Chondrocyte (in vitro differentiated cells): ENCODE data around the gene OR2T2. TPM values are rescaled to one million over a fixed set of nuclear protein-coding genes. Genes with fewer than 3 reads are reported as not detected.
"Not testable (repeated sequence)": the region's sequence is repeated elsewhere in the genome, so short reads cannot be mapped to it uniquely, and the experiment has no call there.

Experiments used
- DNase-seq: peaks from one replicate; pipeline ENCODE4 v3.0.0; 2021; ENCODE audit warnings: mixed read lengths, low spot score
- H3K27ac Mint-ChIP-seq: one replicate; pipeline ENCODE4 v1.8.0; 2021; ENCODE audit warnings: mild to moderate bottlenecking, moderate library complexity, mixed read lengths; ENCODE audit not compliant: unreplicated experiment
- H3K27me3 Mint-ChIP-seq: 2 replicates; pipeline ENCODE4 v1.8.0; 2021; ENCODE audit warnings: low read depth, mixed read lengths
- H3K36me3 Mint-ChIP-seq: 2 replicates; pipeline ENCODE4 v1.8.0; 2021; ENCODE audit warnings: low read depth, mixed read lengths
- H3K4me1 Mint-ChIP-seq: 2 replicates; pipeline ENCODE4 v1.8.0; 2021; ENCODE audit warnings: low read depth, mild to moderate bottlenecking, mixed read lengths
- H3K4me3 Mint-ChIP-seq: one replicate; pipeline ENCODE4 v1.8.0; 2021; ENCODE audit warnings: mild to moderate bottlenecking, moderate library complexity, mixed read lengths; ENCODE audit not compliant: unreplicated experiment
- H3K9me3 Mint-ChIP-seq: 2 replicates; pipeline ENCODE4 v1.8.0; 2021; ENCODE audit warnings: low read depth, mixed read lengths
- total RNA-seq: library from RNA; stranded (reverse); gene quantifications from 3 replicates; pipeline ENCODE4 v1.2.1, GENCODE V29; 2021
- TF ChIP-seq, protein P1 (sequence below): fragments of 200-600 bp; sonication (generic); IDR thresholded peaks from 2 replicates; pipeline ENCODE4 v1.5.0; 2021; ENCODE audit warnings: antibody characterized with exemption, mild to moderate bottlenecking, moderate library complexity

Gene OR2T2
- total RNA-seq, 1 donor from 2014 or later: not detected

DNA sequence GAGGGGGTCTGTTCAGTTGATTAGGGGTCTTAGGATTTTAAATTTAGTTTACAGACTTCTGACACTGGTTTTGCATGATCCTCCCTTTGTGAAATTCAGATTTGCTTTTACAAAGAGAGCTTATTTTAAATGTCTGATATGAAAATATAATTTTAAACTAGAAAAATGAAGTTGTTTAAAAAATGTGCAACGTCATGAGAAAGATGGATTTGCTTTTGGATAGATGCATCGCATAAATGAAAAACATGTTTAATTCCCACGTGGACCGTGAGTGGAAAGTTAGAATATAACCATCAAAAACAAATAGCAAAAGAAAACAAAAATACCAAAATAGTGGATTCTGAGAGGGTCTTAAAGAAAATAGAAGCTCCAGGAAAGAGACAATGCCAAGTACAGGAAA, 25.7 kb downstream of the OR2T2 start:
- Mint-ChIP-seq H3K27ac (no peak overlapping the region), H3K27me3 (no peaks in the 10 kb centered on the region), H3K4me1 (no peaks in the 10 kb centered on the region), H3K4me3 (no peak overlapping the region), H3K9me3 (peaks cover 42% of the 10 kb centered on the region), H3K36me3 (no peaks in the 10 kb centered on the region)
- DNase-seq: no peak
- TF ChIP-seq, protein P1, sequence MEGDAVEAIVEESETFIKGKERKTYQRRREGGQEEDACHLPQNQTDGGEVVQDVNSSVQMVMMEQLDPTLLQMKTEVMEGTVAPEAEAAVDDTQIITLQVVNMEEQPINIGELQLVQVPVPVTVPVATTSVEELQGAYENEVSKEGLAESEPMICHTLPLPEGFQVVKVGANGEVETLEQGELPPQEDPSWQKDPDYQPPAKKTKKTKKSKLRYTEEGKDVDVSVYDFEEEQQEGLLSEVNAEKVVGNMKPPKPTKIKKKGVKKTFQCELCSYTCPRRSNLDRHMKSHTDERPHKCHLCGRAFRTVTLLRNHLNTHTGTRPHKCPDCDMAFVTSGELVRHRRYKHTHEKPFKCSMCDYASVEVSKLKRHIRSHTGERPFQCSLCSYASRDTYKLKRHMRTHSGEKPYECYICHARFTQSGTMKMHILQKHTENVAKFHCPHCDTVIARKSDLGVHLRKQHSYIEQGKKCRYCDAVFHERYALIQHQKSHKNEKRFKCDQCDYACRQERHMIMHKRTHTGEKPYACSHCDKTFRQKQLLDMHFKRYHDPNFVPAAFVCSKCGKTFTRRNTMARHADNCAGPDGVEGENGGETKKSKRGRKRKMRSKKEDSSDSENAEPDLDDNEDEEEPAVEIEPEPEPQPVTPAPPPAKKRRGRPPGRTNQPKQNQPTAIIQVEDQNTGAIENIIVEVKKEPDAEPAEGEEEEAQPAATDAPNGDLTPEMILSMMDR: no peak

DNA sequence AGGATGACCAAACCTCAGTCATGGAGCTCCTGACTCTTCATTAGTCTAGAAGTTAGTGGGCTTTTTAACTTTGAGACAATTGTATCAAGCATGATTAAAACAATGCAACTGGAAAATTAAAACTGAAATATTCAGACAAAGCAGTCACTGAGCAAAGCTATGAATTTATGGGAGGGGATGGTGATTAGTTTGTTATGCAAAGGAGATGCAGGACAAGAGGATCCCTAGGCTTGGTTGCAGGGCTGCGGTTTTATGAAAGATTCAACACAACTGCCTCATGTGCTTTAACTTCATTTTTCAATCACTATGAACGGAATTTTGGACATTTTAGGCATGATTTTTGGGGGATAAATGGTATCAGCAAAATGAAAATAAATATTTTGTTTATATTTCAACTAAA, 26.7 kb downstream of the OR2T2 start:
- not testable (repeated sequence) for H3K27ac Mint-ChIP-seq

DNA sequence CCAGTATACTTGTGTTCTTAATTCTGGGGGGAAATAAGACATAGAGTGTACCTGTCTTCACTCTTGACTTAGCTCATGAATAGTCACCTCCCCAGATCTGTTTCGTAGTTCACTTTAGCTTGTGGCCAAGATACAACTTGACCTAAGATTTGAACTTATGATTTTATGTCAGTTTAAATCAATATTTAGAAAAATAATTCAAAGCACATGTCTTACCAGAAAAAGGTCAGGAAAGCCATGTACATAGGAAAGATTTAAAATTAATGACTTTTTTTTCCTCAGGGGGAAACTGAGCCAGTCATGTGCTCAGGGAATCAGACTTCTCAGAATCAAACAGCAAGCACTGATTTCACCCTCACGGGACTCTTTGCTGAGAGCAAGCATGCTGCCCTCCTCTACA, 27.6 kb downstream of the OR2T2 start, which contains the start of gene OR2T3:
Gene OR2T3, plus strand, starts transcription at position 301 of the 400 bp plus-strand sequence. Its CDS starts 0 bp downstream, at position 301.
- DNase-seq, H3K4me3 Mint-ChIP-seq, H3K4me1 Mint-ChIP-seq, H3K27me3 Mint-ChIP-seq, H3K27ac Mint-ChIP-seq, H3K36me3 Mint-ChIP-seq: not testable (repeated sequence)
- H3K9me3 Mint-ChIP-seq: peaks cover 34% of the 10 kb centered on the region

More for the DNA sequence above, 26.7 kb downstream of the OR2T2 start:
- H3K4me1 Mint-ChIP-seq, DNase-seq, H3K4me3 Mint-ChIP-seq, H3K36me3 Mint-ChIP-seq, H3K27me3 Mint-ChIP-seq: not testable (repeated sequence)
- peaks cover 41% of the 10 kb centered on the region for H3K9me3 Mint-ChIP-seq

DNA sequence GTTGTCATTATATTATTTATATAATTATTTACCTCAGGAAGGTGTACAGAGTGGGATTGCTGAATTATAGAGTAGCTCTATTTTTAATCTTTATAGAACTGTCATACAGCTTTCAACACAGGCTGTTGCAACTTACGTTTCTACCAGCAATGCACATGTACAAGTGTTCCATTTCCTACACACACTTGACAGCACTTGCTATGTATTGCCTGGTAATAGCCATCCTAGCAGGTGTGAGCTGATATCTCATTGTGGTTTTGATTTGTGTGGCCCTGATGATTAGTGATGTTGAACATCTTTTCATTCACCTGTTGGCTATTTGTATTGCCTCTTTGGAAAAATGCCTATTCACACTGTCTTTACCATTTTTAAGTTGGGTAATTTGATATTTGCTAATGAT, 30.2 kb downstream of the OR2T2 start:
- H3K36me3 Mint-ChIP-seq, H3K27me3 Mint-ChIP-seq, DNase-seq, H3K27ac Mint-ChIP-seq, H3K4me1 Mint-ChIP-seq, H3K4me3 Mint-ChIP-seq: not testable (repeated sequence)
- peaks cover 25% of the 10 kb centered on the region for H3K9me3 Mint-ChIP-seq

DNA sequence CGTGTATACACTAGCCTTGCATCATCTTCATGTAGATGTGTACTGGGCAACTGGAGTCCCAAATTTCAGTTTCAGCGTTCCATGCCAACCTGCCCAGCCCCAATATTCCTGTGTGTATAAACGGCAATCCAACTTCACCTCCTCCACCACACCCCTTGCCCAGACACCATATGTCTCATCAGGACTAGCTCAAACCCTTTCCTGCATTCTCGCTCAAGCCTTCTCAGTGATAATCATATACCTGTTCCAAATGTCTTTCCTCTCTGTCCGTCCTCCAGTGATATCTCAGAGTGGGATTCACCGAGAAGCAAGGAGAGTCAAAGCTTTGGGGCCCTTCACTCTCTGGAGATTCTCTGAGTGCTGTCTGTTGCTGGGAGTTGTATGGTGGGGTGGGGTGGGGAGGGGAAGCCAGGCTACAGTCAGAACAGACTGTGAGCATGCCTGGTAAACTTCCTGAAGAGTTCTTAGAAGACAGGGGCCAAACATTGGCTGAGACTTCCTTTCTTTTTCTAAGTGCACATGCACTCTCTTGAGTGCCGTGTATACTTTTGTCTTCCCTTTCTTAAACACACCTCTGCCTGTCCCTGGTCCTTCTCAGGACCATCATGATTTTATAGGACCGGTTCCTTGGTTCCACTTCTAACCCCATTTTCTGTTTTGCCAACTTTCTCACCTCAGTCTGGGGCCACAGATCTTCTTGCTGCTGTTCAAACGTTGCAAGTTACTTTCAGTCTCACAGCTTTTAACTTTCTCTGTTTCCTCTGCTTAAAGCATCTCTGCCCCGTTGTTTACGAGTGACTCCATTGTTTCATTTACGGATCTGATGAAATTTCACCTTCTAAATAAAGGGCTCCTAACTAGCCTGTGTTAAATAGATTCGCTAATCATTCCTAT, 36.5 kb downstream of the OR2T2 start:
- H3K4me1 Mint-ChIP-seq, DNase-seq, H3K27ac Mint-ChIP-seq, H3K4me3 Mint-ChIP-seq, H3K27me3 Mint-ChIP-seq, H3K36me3 Mint-ChIP-seq, H3K9me3 Mint-ChIP-seq: not testable (repeated sequence)

DNA sequence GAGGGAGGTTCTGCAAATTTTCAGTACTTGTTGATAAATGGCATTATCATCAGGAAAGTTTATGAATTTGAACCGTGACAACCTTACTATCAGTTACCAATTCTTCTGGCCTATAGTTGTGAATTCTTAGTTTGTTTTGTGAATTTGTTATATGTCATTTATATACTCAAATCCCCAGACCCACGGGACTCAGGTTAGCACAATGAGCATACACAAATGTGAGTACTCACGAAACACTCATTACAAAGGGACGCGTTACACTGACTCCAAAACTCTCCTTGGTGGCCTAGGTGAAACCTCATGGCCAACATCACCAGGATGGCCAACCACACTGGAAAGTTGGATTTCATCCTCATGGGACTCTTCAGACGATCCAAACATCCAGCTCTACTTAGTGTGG, 42.9 kb downstream of the OR2T2 start, which contains the start of gene OR2T5:
Gene OR2T5, plus strand, starts transcription at position 301 of the 400 bp plus-strand sequence. Its CDS starts 0 bp downstream, at position 301.
- not testable (repeated sequence) for H3K9me3 Mint-ChIP-seq, H3K27ac Mint-ChIP-seq, H3K4me3 Mint-ChIP-seq, DNase-seq, H3K27me3 Mint-ChIP-seq, H3K36me3 Mint-ChIP-seq, H3K4me1 Mint-ChIP-seq

DNA sequence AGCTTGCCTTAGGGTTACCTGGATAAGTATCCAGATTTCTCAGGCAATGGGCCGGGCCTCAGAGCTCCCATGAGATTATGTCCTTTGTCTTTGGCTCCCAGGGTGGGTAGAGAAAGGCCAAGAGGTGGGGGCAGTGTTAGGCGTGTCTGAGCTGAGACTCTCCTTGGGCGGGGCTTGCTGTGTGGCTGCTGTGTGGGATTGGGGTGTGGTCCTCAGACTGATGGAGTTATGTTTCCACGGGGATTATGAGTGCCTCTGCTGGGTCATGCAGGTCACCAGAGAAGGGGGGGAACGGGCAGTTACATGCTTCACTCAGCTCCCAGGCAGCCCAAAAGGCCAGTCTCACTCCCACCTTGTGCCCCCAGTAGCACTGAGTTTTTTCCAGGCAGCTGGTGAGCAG, 51.2 kb downstream of the OR2T2 start:
- DNase-seq, H3K27me3 Mint-ChIP-seq, H3K27ac Mint-ChIP-seq, H3K4me3 Mint-ChIP-seq, H3K4me1 Mint-ChIP-seq, H3K36me3 Mint-ChIP-seq: not testable (repeated sequence)
- peaks cover 16% of the 10 kb centered on the region for H3K9me3 Mint-ChIP-seq

DNA sequence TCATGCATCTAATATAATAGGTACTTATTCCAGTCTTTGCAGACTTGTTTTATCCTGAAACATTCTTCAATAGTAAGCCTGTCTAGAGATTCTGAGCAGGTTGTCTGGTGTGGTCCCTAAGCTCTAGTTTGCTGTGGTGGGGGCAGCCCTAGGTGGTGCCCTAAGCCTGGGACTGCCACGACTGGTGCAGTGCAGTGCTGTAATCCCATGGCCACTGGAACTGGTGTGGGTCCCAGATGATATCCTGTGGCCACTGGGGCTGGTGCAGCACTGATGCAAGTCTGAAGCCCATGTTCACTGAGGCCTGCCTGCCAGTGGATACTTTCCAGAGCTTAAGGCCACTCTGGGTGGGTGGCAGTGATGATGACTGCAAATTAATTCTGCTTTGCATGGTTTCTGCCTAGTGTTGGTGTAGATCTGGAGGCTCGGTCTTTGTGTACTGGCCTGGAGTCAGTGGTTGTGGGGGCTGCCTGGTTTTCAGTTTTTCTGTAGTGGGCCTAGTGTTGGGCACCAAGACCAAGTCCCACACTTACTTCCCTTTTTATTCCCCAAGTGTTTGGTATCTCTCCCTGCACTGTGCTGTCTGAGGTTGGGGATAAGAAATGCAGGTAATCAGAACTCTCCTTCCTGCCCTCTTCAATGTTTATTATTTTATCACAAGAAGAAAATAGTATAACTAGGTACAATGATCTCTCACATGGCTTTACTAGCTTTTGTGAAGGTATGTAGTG, 55.0 kb downstream of the OR2T2 start:
- not testable (repeated sequence) for H3K36me3 Mint-ChIP-seq, H3K27ac Mint-ChIP-seq, H3K27me3 Mint-ChIP-seq, H3K4me3 Mint-ChIP-seq, H3K4me1 Mint-ChIP-seq, DNase-seq
- peaks cover 12% of the 10 kb centered on the region for H3K9me3 Mint-ChIP-seq

Other genes starting within 250 kb of the OR2T2 start
- not detected in 3 replicates for gene OR2M3, start 248.4 kb upstream of the OR2T2 start, total RNA-seq
- gene OR2M4, start 214.2 kb upstream of the OR2T2 start, total RNA-seq: not detected in 3 replicates
- gene OR2T33, start 167.7 kb upstream of the OR2T2 start, total RNA-seq: not detected in 3 replicates
- gene OR2T12, start 142.2 kb upstream of the OR2T2 start, total RNA-seq: not detected in 3 replicates
- not detected in 3 replicates for gene OR2M7, start 121.1 kb upstream of the OR2T2 start, total RNA-seq
- not detected in 3 replicates for gene OR14C36, start 96.9 kb upstream of the OR2T2 start, total RNA-seq
- gene OR2T4, start 84.0 kb upstream of the OR2T2 start, total RNA-seq: not detected in 3 replicates
- gene OR2T6, start 69.9 kb upstream of the OR2T2 start, total RNA-seq: not detected in 3 replicates
- not detected in 3 replicates for gene OR2T1, start 42.6 kb upstream of the OR2T2 start, total RNA-seq
- gene OR2T3, start 27.7 kb downstream of the OR2T2 start, total RNA-seq: not detected in 3 replicates
- not detected in 3 replicates for gene OR2T5, start 43.0 kb downstream of the OR2T2 start, total RNA-seq
- not detected in 3 replicates for gene OR2G6, start 62.4 kb downstream of the OR2T2 start, total RNA-seq
- not detected in 3 replicates for gene OR2T29, start 117.1 kb downstream of the OR2T2 start, total RNA-seq
- not detected in 3 replicates for gene OR2T34, start 129.1 kb downstream of the OR2T2 start, total RNA-seq
- not detected in 3 replicates for gene OR2T10, start 152.1 kb downstream of the OR2T2 start, total RNA-seq
- not detected in 3 replicates for gene OR2T11, start 189.5 kb downstream of the OR2T2 start, total RNA-seq
- not detected in 3 replicates for gene OR2T35, start 199.6 kb downstream of the OR2T2 start, total RNA-seq
- not detected in 3 replicates for gene OR2T27, start 209.9 kb downstream of the OR2T2 start, total RNA-seq